ENCODE measurements around the gene PSAT1.

Gene PSAT1

DNA sequence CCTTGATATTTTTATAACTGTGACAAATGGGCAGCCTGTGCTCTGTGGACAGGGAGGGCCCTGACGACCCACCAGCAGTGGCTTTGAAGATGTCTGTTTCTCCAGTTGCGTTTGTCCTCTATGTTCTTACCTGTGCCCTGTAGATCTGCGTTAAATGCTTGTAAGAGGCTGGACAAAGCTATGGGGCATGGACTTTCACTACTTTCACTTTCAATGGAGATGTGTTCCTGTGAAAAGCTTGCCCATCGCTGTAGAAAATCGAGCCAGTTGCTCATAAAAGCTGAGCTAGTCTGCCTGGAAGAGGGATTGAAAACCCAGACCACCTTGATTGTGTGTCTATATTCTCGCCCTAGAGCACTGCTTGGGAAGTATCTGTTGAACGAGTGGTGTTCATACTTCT is 74.1 kb downstream of the PSAT1 start:
- DNase-seq: no peak

DNA sequence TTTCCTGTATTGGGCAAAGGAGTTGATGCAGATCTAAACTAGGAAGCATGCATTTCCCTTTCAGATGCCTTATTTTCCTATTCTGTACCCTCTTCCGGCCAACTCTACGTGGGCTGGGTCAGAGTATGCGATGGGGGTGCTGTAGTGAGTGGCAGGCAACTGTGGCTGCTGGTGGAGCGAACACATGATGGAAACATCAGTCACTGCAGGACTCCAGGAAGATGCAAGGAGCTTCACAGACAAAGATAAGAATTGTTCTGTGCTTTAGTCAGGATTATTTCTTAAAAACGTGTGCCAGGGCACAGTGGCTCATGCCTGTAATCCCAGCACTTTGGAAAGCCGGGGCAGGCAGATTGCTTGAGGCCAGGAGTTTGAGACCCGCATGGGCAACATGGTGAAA is 75.1 kb downstream of the PSAT1 start:
- DNase-seq: no peak

All from Kasumi-1 (cell line).